Hematopoietic multipotent progenitor cell treated with erythropoietin and hydrocortisone succinate and interleukin-3 and kit ligand, for 6 days (in vitro differentiated cells): ENCODE results near the gene PRKCA.
"Not testable (repeated sequence)": the region's sequence is repeated elsewhere in the genome, so short reads cannot be mapped to it uniquely, and the experiment has no call there.

Source experiments
- DNase-seq: peaks from one replicate; pipeline ENCODE4 v3.0.0-alpha.2; 2015

PRKCA gene

DNA sequence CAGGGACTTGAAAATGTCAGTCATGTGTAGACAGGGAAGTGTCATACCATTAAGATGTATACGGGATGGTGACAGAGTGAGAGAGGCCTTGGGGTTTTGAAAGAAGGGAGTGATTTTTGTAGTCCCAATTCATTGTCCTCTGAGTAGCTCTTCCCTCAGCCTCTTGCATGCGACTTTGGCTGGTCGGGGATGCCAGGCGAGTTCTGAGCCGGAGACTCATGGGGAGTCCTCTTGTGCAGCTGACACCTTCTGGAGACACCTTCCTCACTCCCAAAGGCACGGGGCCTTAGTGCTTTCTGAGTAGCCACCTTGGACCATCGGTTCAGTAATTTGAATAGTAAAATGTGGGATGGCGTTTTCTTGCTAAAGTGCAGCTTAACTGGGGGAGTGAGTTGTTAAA is 144.7 kb downstream of the PRKCA start:
- DNase-seq, result no peak

- no peak for DNase-seq
These were observed 145.7 kb downstream of the PRKCA start for GRCh38 chr17:66448026-66448639.

DNA sequence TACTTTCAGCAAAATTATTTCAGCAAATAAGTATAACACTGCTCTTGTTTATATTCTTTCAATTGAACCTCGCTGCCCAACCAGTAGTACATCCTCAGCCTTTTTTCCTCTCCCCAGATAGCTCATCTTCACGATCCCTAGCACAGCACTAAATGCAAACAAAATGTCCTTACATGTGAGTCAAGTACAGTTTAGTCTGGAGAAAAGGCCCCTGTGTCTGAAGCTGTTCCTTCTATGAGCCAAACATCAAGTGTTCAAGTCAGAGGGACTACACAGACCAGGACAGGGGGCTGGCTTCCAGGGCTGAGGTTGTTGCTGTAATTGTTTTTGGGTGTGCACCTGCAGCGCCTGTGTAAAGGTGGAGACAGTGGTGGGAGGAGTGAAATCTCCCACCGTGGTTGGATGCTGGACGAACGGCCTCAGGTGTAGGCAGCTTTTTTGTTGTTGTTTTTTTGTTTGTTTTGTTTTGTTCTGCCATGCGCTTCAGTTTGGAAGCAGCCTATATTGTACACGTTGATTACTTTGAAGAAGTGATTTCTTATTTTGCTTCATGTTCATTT is 147.1 kb downstream of the PRKCA start:
- no peak for DNase-seq

DNA sequence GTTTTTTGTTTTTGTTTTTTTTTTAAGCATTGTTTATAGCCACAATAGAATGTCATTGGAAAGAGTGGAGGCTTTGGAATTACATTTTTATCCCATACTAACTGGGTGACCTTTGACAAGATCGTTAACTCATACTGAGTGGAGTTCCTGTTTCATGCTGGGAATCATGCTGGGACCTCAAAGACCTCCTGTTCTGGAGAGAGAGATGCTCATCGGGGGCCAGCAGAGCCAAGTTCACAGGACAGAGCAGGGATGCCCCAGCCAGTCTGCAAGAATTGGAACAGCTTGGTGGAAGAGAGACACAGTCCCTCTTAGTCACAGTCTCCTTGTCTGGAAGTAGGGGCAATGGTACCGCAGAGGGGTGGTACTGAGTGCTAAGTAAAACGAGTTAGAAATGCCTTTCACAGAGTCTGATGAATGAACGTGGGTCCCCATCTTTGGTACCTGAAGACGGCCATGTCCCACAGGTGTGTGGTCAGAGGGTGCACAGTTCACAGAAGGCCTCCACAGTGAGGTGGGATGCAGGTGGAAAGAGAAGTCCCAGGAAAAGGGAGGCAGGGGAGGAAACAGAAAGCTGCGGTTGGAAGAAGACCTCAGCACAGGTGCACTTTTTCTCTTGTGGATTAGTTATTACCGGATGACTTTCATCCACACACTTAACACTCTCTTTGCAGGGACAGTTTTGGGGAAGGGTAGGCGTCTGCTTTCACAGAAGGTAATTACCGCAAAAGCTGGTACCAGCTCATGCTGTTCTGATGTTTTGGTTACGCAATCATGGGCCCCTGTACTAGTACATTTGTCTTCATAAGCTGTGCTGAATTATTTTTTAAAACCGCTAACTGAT is 147.8 kb downstream of the PRKCA start:
- DNase-seq, result no peak

DNA sequence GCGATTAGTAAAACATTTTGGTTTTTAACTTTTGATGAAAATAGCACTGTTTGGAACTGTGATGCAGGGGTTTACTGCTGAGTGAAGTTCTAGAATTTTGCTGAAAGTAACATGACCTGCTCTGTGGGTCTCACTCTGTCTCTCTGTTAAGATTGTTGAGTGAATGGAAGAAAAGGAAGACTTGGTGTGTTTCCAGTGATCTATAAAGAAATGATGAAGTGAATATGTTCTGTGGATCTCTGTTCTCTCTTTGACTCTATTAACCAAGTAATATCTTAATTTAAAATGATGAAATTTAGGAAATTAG is 148.4 kb downstream of the PRKCA start:
- DNase-seq, result no peak

DNA sequence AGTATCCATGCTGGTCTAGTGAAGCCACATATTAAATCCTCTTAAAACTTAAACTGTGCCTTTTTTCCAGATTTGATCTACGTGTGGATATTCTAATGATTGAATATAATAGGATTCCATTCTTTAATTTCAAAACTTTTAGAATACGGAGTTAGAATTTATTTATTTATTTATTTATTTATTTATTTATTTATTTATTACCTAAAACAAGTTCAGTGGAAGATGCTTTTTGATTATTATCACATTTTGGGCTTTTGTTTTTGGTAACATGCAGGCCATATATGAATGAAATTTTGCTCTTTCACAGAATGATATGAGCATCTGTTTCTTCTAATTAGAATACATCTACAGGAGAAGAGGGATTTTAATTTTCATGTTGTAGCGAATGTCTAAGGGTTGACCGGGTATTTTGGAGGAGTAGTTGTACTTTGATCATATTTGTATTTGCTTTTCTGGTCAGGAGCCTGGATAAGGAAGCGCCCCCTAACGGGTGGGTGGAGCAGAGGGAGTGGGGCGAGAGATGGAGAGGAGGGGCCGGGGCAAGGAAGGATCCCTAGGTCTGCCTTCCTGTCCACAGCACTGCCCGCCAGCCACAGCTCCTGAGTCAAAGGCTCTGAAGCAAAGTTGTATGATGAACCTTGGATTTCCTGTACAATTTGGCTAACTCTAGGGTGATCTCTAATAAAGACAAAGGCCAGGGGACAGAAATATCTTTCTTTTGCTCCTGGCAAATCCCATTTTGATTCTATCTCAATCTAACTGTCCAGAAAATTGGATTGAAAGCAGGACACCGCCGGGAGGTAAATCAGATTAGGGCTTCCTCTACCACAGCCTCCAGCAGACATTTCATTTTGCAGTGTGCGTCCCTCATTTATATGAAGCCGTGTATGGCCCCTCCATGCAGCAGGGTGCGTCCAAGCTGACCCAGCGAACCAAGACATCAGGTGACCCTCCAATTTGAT is 149.1 kb downstream of the PRKCA start:
- peak; percentile 9 for DNase-seq

GRCh38 chr17:66455060-66455459 is 152.6 kb downstream of the PRKCA start:
- DNase-seq, result no peak

DNA sequence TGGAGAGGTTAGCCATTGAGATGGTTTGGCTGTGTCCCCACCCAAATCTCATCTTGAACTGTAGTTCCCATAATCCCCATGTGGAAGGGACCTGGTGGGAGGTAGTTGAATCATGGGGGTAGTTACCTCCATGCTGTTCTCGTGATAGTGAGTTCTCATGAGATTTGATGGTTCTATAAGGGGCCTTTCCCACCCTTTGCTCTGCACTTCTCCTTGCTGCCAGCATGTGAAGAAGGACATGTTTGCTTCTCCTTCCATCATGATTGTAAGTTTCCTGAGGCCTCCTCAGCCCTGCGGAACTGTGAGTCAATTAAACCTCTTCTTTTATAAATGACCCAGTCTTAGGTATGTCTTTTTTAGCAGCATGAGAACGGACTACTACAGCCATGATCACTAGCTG is 155.1 kb downstream of the PRKCA start:
- DNase-seq, result not testable (repeated sequence)

DNA sequence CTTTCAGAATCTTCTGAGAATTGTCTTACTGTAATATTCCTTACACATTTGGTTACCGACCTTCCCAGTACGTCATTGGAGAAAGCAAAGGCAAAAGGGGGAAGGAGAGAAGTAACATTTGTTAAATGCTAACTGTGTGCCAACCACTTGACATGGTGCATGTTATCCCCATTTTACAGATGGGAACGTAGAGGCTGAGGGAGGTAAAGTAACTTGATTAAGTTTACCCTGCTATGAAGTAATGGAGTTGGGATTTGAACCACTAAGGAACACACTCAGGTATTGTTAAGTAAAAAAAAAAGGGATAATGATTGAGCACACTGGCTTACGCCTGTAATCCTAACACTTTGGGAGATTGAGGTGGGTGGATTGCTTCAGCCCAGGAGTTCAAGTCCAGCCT is 156.4 kb downstream of the PRKCA start:
- no peak for DNase-seq

DNA sequence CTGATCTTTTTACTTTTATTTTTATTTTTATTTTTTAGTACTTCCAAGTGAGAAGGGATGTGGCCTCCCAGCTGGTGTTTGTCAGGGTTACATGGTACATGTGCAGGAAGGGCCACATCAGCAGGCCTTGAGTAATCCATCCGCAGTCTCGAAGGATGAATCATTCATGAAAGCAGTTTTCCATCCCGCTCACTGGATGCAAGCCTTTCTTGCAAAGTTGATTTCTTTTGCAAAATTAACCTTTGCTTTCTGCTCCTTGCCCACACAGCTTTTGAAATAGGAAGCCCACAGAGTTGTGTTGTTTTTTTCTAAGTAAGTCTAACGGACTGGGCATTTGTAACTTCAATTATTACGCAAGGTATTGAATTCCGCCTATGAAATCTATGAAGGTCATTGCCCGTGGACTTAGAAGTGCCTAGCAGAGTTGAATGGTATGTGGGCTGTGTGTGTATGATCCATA is 157.4 kb downstream of the PRKCA start:
- peak; percentile 37 for DNase-seq

DNA sequence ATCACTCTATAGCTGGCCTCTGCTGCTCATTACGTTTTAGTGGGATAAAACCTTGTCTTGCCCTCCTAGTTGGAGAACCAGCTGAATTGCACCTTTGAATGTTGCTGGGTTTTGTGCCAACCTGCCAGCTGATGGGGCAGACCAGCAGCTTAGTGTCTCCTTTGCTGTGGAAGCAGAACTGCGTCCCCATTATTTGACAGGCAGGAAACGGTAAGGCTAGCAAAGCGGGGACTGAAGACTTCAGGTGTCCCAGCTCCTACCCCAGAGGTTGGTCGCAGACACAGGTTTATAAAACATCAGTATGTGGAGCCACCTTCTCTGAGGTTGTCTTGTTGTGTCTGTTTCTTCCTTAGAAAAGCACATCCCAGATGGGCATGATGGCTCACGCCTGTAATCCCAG is 158.1 kb downstream of the PRKCA start:
- no peak for DNase-seq

DNA sequence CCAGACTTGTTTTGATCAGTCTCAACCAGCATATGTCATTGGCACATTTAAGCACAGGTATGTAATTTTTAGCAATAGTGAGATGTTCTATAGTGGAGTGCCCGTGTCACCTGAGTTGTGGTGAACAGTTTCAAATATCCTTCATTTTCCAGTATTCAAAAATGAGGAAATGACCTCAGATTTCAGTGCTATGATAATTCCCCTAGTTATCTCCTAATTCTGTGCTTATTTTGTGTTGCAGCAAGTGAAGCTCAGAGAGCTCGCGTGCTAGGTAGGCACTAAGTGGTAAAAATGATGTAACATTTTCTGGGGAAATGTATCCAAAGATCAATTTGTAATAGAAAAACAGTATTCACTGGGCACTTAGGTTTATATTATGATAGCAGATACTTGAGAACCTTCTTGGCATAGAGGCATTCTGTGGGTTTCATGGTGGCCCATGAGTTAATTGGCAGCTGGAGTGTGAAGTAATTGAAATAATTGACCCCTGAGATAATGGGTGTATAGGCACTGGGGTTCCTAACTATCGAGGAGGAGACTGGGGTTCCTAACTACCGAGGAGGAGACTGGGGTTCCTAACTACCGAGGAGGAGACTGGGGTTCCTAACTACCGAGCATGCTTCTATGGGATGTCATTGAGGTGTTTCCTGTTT is 159.1 kb downstream of the PRKCA start:
- DNase-seq, result no peak

DNA sequence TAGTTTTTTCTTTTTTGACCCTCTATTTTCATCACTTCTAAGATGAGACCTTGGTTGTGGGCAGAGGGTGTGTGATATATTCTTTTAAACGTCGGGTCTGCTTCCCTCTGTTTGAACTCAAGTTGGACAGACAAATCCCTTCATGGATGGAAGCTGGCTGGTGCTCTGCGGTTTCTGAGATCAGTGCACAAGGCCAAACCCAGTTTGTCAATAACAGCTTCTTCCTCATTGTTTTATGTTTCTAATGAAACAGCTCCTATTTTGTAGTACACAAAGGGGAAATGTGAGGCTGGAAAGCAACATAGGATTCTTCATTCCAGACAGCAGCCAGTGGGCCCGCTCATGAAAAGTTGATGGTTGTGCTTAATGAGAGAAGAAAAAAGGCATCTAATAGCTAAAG is 159.6 kb downstream of the PRKCA start:
- DNase-seq, result no peak

- DNase-seq, result no peak
These were observed 162.5 kb downstream of the PRKCA start for GRCh38 chr17:66464921-66465320.

GRCh38 chr17:66465701-66466100 is 163.3 kb downstream of the PRKCA start:
- no peak for DNase-seq

DNA sequence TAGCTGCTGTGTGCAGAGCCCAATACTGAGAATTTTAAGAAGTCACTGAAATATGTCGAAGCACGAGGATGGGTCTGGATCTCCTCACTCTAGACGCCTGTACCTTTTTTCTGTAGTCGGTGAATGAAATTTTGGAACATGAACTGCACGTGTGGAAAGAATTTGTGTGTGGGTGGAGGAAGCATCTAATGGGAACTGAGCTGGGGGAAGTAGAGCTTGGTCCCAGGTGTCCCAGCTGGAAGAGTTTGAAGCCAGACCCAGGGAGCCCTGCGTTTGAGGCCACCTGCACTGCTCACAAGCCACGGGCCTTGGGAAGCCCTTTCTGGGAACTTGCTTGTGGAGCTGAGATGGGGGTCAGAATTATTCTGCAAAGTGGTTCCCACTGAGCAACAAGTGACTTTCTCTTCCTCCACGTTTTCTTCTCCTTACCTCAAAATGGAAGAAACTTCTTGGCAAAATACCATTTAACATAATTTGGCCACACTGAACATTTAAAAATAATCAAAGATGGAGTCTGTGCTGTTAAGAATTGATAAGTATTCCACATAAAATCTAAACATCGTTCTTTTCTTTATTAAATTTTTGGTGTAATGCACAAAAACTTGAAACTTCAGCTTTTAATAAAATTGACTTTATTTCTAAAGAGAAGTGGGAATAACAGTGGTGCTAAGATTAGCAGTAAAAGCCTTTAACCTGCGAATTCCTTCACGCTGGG is 163.8 kb downstream of the PRKCA start:
- no peak for DNase-seq

GRCh38 chr17:66466840-66467367 is 164.5 kb downstream of the PRKCA start:
- DNase-seq, result peak; percentile 35

DNA sequence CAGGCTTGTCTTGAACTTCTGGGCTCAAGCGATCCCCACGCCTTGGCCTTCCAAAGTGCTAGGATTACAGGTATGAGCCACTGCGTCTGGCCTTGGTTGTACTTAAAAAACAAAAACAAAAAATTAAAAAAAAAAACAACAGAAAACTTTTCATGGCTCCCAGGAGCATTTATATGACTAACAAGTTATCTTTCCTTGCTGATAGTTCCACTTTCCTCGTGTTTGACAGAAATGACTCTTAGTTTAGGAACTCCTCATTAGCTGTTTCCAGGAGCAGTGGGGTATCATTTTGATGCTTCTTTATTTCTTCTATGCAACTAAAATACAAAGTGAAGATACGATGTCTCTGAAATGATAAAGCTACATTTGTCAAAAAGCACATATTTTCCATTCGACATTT is 165.4 kb downstream of the PRKCA start:
- DNase-seq, result no peak

- DNase-seq, result peak; percentile 83
These were observed 166.1 kb downstream of the PRKCA start for GRCh38 chr17:66468241-66469087.

DNA sequence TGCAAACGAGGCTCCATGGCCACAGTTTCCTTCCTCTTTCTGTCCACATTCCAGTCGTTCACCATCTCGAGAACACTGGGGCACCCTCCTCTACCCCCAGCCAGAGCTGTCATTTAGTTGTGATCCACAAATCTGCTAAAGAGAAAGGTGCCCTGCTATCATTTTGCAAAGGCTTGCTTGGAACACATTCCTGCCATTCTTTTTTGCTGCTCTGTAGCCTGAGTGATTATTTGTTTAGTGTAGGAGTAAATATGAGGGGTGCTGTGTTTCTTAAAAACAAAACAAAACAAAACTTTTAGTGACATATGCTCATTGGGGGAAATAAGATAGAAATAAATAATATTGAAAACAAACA is 166.7 kb downstream of the PRKCA start:
- DNase-seq, result no peak

DNA sequence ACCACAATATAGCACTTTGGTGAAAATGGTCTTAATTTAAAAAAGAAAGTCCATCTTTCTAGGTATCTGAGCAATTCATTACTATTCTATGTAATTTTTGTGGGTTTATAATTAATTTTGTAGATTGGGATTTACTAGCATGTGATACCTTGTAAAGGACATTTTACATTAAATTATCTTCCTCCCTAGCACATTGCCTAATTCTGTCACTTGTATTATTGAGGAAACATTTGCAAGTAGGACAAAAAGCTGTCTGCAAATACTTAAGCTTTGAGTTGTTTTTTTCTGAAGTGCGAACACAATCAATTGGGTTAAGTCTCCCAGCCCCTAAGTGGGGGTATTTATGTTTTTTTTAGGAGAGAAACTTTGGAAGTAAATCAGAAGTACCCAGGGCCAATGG is 167.0 kb downstream of the PRKCA start:
- no peak for DNase-seq
